A172 (cell line): ENCODE results near the gene VPS41. TPM values are rescaled to one million over a fixed set of nuclear protein-coding genes. Genes with fewer than 3 reads are reported as not detected.

Experiments
- DNase-seq: peaks from one replicate; pipeline ENCODE4 v3.0.0-alpha.2; 2015; ENCODE audit warnings: low spot score
- total RNA-seq: library from RNA; depleted of rRNA; stranded (reverse); fragments of >200 nt; shearing (Covaris generic); gene quantifications from 2 replicates; pipeline ENCODE4 v1.2.3, GENCODE V29; 2014

Gene VPS41
- total RNA-seq, 1 experiment from 2014 or later, result 116 TPM

GRCh38 chr7:38813768-38814167 lies 95.2 kb downstream of the VPS41 start:
- DNase-seq, result no peak

GRCh38 chr7:38806912-38807311 lies 102.1 kb downstream of the VPS41 start:
- DNase-seq, result no peak

DNA sequence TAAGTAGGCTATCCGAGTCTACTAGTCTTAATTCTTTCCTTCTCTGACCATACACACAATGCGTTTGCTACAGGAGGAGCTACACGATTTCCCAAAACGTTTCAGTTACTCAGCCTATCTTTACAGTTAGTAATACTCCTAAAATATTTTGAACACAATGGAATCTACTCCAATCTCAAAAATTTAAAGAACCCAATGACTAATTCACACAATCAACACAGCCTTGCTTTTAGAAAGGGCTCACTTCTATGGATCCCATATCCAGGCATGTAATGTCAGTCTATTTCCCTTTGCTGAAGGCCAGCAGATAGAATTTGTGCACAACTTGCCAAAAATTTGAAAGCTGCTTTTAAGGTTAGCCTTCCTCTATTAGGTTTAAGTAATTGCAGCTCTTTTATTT lies 107.2 kb downstream of the VPS41 start:
- no peak for DNase-seq

- DNase-seq, result no peak
These were observed 110.3 kb downstream of the VPS41 start for GRCh38 chr7:38798552-38799267.

GRCh38 chr7:38796626-38797501 lies 112.1 kb downstream of the VPS41 start:
- DNase-seq, result peak; percentile 72

- no peak for DNase-seq
These were observed 113.4 kb downstream of the VPS41 start for GRCh38 chr7:38795593-38795992.

GRCh38 chr7:38781991-38782390 lies 127.0 kb downstream of the VPS41 start:
- DNase-seq, result no peak

DNA sequence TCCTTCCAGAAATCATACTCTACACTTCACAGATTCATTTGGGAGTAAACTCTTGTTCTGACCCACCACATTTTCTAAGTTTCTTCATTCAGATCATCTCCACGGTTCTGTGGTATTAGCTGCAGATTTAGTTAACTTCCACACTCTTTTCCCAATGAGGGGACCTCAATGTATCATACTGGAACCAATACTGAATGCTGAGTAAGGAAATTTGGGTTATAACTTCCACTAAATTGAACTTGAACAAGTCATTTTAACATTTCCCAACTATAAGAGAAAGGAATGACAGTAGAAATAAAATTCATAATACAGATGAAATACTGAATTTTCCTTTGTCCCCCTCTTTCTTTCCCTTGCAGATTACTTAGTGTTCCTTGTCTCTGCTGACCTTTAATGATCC lies 131.4 kb downstream of the VPS41 start:
- DNase-seq, result no peak

DNA sequence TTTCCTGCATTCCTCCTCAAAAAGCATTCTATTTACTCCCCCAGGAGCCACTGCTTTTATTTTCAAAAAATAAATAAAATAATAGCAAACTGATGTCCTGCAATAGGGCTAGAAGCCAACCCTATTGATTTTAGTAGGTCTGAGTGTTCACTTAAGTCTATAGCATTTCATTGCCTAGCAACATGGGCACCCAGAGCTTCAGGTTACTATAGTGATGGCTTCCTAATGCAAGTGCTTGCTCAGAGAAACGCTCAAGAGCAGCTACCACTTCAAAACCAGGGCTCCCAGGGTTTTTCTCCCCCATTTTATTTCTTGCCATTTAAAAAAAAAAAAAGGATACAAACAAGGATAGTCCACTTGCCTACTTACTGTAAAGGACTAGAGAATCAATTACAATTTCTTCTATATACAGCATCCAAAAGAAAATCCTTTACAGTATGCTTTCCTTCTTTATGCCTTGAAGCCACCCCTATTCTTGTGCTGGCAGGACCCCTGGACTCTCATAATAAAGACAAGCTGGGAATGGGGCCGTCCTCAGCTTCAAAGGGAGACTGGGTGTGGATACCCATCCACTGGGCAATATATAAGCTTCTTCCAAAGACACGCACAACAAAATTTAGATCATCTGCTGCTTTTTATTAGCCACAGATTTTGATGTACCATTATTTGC lies 133.3 kb downstream of the VPS41 start:
- DNase-seq, result no peak

- DNase-seq, result no peak
These were observed 135.6 kb downstream of the VPS41 start for GRCh38 chr7:38773430-38773829.

GRCh38 chr7:38760226-38760625 lies 148.8 kb downstream of the VPS41 start:
- DNase-seq, result no peak

- no peak for DNase-seq
These were observed 150.0 kb downstream of the VPS41 start for GRCh38 chr7:38759028-38759427.

DNA sequence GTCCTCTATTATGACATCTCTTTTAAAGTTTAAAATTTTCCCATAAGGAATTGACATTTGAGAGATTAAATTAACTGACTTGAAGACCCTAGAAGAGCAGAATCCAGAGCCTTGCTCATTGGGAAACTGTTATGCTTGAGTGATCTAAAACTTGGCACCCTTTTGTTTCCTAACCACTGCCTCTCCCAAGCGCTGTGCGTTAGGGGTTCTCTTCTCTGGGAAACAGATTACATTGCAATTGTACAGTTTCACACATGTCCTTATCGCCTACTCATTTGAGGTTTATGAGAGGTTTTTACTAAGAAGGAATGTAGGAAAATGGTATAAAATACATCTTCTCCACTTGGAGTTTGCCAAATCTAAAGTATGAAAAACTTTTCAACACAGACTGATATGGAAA lies 151.1 kb downstream of the VPS41 start:
- no peak for DNase-seq

DNA sequence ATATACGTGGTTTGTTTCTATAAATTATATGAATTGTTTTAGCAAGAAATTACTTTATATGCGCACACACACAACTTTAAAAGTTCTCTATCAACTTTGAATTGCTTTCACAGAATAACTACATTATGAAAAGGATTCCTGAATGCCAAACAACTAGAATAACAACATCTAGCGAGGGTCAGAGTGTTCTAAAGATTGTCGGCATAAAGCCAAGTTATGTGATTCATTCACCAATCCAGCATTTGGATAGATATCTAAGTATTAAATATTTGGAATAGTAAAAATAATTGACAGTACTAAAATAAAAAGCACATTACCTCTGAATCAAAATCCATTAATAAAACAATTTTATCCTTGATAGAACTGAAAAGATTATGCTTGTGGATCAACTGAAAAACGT lies 152.5 kb downstream of the VPS41 start:
- DNase-seq, result no peak

DNA sequence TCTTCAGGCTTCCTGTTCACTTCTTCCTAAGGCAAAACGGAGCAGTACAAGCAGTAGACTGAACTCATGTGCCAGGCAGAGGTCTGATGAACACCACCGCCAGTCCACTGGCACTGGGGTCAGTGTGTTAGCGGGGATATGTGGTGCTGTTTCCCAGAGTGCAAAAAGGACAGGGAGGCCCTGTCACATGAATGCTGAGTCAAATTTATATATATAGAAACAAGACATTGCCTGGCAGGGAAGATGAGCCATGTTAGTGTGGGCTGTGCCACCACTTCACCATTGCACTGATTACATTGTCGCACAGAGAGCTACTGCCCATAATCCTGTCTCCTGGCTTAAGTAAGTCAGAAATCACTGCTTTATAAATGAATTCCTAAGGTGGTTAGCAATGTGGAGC lies 155.6 kb downstream of the VPS41 start:
- DNase-seq, result no peak

GRCh38 chr7:38751416-38751815 lies 157.6 kb downstream of the VPS41 start:
- DNase-seq, result no peak

GRCh38 chr7:38748056-38748610 lies 160.9 kb downstream of the VPS41 start:
- DNase-seq, result peak; percentile 22

DNA sequence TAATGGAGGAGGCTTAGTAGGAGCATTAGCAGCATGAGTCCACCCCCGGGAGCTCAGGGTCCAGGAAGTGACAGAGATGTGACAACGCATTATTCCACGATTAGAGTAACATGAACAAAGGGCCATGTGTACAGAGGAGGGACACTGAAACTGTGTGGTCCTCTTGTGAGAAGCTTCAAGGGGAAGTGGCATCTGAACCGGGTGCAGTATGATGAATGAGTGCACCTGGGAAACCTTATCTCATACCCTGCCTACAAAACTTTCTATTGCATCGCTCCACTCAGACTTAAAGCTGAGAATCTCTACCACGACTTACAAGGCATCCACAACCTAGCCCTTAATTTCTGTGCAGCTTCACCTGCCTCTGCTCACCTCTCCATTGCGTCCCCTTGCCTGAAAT lies 162.6 kb downstream of the VPS41 start:
- no peak for DNase-seq

GRCh38 chr7:38744746-38745145 lies 164.2 kb downstream of the VPS41 start:
- peak; percentile 71 for DNase-seq

DNA sequence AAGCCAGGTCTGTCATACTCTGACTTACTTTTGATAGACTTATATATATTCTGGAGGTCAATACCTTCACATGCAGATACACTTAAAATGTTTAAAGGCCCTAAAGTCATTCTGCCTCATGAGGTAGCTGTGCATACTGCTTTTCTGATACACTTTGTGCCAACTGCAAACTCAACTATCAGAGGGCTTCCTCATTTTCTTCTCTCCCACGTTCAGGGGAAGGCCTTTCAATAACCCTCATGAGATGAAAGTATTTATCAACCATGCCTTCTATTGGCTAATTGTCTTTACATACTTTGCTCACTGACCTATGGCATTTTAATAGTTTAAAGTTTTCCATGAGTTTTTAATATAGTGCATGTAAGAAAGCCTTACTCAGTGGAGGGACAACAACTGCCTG lies 165.1 kb downstream of the VPS41 start:
- DNase-seq, result no peak

DNA sequence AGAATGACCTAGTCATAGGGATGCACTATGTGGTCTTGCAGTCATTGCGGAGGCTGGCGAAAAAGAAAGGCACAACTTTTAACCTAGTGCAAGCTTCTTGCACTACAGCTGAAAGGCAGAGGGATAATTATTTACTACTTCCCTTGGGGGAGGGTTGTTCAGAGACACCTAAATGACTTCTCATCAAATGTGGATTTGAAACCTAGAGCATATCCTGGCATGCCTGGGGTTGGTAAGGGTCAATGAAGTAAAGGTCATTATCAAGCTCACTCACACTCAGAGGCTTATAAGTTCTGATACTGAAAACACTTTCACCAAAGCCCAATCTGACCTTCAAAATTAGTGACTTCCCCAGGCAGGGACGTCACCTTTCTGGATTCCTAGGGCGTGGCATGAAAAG lies 168.9 kb downstream of the VPS41 start:
- DNase-seq, result no peak

GRCh38 chr7:38736138-38736537 lies 172.9 kb downstream of the VPS41 start:
- DNase-seq, result no peak
